Activated naive CD8-positive, alpha-beta T cell treated with anti-CD3 and anti-CD28 coated beads, Interleukin-2, amount 50 U/mL, for 16 hours (primary cell): ENCODE results near the gene GPC5.
"Not testable (repeated sequence)": the region's sequence is repeated elsewhere in the genome, so short reads cannot be mapped to it uniquely, and the experiment has no call there.

ENCODE experiments used
- DNase-seq: peaks from one replicate; pipeline ENCODE4 v3.0.0-alpha.2; 2020; ENCODE audit warnings: low read depth, low spot score

GPC5 gene

DNA sequence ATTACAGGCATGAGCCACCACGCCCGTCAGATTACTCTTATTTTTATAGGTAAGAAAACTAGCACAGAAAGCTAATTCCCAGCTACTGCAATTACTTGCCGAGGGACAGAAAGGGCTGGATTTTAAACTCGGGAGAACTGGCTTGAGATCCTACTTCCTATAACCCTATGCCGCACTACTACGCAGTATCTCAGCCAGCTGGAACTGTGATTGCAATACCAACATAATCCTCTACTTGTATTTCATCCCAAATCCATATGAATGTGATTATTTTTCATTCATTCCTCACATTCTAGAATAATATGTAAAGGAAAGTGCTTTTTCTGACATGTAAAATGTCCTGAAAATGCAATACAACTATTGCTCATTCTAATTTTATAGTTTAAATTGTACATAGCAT, 1054.4 kb downstream of the GPC5 start:
- no peak for DNase-seq

DNA sequence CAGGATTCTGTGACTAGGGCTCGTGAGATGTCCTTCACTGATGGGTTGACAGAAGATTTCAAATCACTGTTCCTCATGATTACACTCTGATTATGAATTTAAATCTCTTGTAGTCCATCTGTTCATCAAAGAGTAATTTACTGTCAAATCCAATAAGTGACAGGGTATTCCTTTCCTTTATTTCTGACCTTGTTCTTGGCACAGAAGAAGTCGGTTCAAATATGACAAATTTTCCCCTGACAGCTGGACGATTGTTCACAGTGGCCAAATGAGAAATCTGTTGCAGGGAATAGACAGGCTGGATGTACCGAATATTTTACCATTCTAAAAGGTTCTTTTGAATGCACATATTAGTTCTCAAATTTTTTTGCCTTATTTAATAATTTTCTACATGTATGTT, 1060.9 kb downstream of the GPC5 start:
- DNase-seq: no peak

DNA sequence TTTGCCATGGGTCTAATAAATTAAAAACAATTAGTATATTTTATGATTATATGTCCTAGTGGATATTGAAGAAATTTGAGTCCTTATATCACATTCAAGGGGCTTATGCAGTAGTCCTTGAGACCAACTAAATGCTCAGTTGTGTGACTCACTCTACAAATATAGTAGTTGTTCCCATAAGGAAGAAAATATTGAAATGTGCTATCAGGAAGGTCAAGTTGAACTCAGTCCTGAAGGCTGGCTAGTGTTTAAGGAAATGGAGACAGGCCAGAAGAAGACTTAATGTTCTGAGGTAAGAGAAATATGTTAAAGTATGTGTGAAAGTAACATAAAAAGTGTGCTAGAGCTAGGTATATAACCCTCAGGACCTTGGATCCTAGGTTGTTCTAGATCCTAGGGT, 1062.1 kb downstream of the GPC5 start:
- DNase-seq: no peak

DNA sequence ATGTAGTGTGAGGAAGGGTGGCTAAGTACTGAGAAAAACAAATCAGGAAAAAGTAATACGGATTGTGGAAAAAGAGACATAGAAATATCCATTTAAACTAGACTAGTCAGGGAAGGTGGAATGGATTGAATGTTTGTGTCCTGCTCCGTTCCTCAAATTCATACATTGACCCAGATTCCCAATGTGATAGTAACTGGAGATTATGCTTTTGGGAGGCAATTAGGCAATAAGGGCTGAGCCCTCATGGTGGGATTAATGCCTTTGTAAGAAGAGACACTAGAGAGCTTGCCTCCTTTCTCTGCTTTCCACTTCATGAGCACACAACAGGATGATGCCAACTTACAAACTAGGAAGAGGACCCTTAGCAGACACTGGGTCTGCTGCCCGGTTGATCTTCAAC, 1063.0 kb downstream of the GPC5 start:
- DNase-seq: no peak

DNA sequence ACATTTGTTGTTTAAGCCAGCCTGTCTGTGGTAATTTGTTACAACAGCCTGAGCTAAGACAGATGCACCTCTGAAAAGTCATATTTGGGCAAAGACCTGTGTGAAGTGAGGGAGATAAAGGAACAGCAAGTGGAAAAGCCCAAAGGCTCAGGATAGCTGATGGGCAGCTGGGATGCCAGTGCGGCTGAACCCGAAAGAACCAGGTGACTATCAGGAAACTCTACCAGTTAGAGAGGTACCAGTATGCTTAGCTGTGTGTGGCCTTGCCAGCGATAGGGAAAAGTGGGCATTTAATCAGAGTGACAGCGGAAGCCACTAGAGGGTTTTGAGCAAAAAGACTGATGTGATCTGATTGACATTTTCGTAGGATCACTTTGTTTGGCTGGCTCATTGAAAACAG, 1063.4 kb downstream of the GPC5 start:
- no peak for DNase-seq

DNA sequence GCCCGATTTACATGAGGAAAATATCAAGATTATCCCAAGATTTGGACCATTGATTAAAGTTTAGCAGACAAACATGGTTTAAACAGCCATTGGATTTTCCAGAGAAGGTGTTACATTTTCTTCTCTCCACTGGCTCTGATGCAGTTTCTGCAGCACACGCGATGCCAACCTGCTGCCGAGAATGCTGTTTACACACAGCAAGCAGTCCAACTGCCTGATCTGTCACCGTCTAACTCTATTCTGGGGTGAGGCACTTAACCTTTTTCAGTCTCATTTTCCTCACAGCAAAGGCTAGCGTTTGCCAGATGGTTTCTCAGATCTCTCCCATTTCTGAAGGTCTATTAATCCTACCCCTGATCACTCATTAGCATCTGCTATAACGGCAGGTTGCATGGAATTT, 1064.7 kb downstream of the GPC5 start:
- DNase-seq: no peak

DNA sequence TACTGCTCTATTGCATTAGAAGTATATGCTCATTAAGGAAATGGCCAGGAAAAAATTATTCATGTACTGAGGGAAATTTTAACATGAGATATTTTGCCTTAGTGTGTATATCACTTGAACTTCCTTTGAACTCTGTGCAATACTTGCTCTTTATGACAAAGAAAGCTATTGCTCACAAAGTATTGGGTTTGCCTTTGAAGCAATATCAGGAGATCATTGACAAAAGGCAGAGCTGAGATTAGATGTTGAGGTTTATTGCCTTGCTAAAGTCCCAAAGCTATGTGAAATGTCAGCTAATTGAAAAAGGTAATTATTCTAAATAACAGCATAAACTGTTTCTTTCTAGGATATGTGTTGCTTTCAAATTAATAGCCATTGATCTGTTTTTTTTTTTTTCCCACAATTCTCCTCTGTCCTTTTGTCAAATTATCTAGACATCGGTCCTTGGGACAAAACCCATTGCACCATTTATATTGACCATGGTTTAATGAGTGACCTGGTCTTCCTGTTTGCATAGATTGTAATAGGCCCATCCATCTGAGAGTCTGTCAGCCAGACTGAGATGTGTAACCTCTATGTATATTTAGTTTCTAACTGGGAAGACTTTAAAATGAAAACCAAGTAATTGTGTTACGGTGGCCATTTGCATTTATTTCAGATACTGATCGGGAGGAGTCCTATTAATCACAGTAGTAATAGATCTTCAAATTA, 1075.5 kb downstream of the GPC5 start:
- DNase-seq: no peak

DNA sequence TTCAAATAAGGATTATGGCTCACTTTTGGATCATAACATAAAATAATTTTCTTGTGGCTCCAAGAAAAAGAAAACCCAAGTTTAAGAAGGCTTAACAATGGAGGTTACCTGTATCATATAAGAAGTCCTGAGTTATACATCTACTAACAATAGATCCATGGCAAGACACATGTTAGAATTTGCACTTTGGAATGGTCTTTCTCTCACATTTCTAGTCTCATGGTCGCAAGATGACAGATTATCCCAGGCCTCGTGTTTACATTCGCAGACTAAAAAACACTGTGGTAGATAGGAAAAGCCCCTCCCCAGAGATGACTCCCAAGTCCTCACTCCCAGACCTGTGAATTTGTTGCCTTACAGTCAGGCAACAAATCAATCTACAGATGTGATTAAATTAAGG, 1082.0 kb downstream of the GPC5 start:
- DNase-seq: no peak

DNA sequence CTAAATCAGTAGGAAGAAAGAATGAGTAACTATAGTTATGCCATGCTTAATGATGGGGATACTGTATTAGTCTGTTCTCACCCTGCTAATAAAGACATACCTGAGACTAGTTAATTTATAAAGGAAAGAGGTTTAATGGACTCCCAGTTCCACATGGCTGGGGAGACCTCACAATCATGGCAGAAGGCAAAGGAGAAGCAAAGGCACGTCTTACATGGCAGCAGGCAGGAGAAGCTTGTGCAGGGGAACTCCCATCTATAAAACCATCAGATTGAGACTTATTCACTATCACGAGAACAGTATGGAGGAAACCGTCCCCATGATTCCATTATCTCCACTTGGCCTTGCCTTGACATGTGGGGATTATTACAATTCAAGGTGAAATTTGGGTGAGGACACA, 1084.4 kb downstream of the GPC5 start:
- not testable (repeated sequence) for DNase-seq

DNA sequence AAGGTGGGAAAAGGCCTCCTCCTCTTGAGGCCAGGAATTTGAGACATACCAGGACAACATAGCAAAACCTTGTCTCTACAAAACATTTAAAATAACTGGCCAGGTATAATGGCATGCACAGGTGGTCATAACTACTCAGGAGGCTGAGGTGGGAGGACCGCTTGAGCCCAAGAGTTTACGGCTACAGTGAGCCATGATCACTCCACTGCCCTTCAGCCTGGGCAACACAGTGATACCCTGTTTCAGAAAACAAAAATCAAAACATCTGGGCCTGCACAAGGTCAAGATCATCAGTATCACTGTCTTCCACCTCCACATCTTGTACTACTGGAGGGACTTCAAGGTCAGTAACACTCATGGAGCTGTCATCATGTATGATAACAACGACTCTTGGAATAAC, 1085.5 kb downstream of the GPC5 start:
- DNase-seq: no peak

DNA sequence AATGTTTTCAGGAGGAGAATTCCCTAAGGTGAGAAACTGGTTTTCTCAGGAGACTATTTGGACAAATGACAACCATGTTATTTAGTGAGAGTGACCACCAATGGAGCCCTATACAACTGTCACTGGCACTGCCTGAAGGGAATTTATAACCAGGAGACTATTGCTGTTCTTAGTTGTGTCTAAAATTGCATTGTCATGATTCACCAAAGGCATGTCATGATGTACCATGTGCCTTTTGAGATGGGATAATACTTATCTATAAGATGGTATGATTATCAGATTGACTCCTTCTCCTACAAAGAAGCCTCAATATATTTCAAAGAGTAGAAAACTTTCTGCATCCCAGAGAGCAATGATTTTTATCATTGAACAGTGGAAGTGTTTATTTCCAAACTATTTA, 1088.8 kb downstream of the GPC5 start:
- DNase-seq: no peak

DNA sequence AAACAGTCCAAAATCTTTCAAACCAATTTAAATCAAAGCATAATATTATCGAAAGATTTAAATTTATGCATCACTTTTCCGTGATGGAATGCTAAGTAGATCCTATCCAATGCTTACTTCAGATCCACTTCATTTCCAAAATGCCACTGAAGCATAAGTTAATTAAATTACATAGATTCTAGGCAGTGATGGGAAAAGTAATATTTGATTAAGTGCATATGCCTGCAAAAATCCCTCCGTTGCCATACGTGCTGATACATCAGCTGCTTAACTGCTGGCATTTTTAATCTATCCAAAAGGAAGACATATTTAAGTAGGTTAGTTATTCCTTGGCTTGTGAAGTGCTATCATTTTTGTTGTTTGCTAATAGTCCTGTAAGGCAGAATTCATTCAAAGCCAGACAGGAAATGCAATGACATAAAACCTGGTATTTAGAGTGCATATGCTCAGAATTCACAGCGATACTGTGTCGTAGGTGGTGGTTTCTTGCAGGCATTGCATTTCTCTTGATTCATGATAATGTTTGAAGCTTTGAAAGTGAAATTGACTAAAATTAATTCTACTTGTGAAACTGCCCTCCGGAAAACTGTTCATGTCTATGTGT, 1089.9 kb downstream of the GPC5 start:
- no peak for DNase-seq

DNA sequence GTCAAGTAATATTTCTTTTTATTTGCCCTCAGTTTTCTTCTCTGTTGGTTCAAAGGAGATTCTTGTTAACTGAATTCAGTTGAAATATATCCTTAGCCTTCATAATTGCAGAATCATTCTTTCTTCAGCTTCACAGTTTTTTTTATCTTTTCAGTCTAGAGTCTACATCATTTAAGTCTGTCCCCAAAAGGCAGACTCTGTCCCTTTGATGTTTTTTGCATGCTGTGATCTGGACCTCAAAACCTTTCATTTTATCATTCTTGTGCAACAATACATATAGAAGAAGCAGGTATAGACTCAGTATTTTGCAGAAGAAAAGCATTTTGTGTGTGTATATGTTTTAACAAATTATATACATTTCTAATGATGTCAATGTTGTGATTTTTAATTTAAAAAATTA, 1093.4 kb downstream of the GPC5 start:
- no peak for DNase-seq

DNA sequence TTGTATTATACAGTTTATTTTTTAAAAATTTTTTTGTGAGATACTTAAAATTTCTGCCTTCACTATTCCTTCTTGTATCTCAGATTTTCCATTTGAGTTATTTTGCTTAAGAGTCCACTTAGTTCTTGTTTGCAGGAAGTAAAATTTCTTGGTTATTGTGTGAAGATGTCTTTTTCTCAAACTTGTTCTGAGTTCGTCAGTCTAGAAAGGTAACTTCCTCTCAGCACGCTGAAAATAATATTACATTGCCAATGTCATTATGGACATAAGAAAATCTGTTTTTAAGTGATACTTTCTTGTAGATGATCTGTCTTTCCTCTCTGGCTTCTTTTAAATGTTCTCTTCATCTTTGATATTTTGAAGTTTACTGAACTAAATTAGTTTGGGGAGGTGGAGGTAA, 1096.5 kb downstream of the GPC5 start:
- DNase-seq: no peak

DNA sequence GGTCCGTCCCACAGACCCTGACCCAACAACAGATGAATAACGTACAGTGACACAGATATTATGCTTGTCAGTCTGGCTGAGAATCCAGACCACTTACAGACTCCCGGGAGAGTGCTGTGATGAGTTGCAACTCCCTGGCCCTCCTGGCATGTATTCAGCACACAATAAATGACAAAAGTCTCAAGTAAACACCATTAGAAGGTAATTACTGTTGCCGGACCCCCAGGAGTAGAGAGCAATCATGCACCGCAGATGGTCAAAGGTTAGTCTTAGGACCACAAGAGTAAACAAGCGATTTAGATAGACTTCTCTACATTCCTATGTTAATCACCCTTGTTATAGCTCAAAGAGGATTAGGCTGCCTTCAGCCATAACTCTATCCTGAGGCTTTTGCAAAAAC, 1101.8 kb downstream of the GPC5 start:
- DNase-seq: no peak

DNA sequence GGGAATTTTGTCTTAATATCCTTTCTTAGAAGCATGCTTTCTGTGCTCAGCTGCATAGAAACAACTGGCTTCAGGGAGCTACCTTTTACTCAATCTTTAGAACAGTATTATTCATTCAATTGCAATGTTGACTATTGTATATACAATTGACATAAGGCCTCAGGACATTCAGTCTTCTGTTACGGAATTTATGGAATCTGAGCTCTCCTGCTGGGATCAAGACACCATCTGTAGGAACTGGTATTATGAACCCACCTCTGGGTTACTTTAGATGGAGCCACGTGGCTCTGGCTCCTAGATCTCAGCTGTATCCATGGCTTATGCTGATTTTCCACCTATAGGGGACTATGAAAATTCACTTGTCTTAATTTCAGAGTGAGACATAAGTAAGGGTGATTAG, 1112.0 kb downstream of the GPC5 start:
- no peak for DNase-seq

DNA sequence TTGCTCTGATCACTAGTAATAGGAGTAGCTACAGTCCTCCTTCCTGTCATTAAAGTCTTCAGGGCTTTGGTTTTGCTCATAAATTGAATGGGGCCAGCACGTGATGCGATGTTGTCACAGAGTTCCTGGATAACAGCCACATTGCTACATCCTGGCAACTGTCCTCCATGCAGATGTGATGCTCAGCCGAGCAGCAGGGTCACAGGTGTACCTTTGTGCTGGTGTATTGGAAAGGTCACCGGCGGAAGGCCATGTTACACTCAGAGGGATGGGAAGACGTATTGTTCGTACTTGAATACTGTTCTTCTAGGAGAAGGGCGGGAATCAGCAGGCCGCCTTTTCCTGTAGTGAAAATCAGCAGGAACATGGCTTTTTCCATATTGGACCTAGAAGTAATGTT, 1114.4 kb downstream of the GPC5 start:
- no peak for DNase-seq

DNA sequence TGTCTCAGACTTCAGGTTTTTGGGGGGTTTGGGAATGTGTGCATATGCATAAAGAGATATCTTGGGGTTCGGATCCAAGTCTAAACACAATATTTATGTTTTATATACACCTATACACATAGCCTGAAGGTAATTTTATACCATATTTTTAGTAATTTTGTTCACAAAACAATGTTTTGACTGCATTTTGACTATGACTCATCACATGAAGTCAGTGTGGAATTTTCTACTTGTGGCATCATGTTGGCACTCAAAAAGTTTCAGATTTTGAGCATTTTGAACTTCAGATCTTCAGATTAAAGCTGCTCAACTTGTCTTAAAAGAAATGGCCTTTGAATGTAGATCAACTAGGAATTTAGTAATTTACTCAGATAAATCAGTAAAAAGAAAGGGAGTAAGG, 1115.3 kb downstream of the GPC5 start:
- DNase-seq: no peak

DNA sequence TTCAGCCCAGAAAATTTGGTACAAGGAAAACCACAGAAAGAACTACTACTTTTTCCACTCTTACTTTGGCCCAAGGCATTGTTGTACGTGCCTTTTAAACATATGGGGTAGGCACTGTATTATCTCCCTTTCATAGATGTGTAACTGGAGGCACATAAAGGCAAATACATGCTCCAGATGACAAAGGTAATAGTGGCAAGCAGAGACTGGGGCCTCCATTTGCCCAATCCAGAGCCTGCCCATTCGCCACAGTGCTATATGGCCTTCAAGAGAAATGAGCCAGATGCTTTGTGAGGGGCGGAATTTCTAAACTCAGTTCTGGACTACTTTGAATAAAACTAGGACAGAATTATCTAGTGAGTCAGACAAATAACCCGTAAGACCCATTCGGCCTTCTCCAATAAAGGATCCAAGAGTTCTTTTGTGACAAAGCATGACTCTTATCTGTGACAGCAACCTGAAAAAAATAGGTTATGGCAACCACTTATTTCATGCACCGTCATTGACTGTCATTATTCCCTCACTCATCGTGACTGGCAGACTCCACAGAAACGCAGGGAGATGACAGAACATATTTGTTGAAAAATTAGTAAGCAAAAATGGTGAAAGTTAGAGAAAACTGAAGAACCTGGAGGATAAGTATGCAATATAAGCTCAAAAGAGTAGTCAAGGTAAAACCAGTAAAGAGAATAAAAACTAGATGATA, 1116.2 kb downstream of the GPC5 start:
- no peak for DNase-seq

DNA sequence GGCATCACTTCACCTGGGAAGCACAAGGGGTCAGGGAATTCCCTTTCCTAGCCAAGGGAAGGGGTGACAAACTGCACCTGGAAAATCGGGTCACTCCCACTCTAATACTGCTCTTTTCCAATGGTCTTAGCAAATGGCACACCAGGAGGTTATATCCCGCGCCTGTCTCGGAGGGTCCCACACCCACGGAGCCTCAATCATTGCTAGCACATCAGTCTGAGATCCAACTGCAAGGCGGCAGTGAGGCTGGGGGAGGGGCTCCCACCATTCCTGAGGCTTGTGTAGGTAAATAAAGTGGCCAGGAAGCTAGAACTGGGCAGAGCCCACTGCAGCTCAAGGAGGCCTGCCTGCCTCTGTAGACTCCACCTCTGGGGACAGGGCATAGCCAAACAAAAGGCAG, 1118.5 kb downstream of the GPC5 start:
- not testable (repeated sequence) for DNase-seq

DNA sequence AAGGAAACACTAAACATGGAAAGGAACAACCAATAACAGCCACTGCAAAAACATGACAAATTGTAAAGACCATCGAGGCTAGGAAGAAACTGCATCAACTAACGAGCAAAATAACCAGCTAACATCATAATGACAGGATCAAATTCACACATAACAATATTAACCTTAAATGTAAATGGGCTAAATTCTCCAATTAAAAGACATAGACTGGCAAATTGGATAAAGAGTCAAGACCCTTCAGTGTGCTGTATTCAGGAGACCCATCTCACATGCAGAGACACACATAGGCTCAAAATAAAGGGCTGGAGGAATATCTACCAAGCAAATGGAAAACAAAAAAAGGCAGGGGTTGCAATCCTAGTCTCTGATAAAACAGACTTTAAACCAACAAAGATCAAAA, 1120.2 kb downstream of the GPC5 start:
- DNase-seq: not testable (repeated sequence)

DNA sequence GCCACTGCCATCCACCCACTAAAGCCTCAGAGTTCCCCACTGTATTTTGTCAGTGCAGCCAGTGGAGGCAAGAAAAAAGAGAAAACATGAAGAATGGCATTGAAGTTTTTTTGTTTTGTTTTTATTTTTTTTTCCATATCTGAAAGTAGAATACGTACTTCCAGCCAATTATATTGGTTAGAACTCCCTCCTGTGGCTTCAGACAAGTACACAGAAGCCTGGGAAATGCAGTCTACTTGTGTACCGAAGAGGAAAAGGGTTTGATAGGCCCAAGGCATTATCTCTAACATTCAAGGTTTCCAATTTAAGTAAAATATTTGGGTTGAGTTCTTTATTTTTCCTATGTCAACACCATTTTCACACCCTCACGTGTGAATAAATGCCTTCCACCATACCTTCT, 1131.9 kb downstream of the GPC5 start:
- DNase-seq: no peak
